ENCODE measurements around the gene ENC1.

ENC1 gene

DNA sequence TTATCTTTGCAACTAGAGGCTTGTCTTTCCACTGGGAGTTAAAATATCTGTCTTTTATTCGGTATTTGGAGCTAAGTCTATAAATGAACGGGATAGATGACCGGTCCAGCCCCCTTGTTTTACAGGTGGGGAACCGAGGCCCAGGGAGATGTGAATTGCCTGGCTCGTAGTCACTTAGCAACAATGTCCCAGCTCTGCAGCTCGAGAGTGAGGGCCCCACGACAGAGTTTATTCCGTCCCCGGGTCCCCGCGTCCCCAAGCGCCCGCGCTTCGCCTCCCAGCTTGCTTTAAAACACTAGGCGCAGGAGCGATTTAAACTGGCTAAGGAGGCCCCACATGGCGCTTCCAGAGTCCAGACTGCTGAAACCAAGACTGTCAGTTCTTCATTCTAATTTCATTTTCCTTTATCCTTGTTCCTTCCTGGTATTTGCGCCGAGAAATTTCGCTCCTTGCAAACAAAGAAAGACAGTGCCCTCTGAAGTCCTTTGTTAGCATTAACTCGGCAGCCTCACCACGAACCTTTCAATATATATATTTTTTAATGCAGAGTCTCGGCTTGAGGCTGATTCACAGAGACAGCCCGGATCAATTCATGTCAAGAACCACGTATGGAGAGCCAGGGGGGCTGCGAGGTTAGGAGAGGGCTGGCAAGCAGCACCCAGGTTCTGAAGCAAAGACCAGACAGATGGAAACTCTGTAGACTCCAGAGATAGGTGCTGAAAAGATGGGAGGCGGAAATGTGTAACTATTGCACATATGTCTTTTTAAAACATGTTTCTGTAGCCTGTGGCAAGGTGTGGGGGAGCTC is 1.4 kb upstream of the ENC1 start:
- Mint-ChIP-seq H3K4me3 (peak overlapping the region; percentile 85), H3K9me3 (no peaks in the 10 kb centered on the region), H3K36me3 (peaks cover 5% of the 10 kb centered on the region), H3K27ac (no peak overlapping the region), H3K4me1 (peaks cover 41% of the 10 kb centered on the region)
- ATAC-seq (no peak), DNase-seq (ENCODE audit: low spot score in 2 of 2) (no peak)

DNA sequence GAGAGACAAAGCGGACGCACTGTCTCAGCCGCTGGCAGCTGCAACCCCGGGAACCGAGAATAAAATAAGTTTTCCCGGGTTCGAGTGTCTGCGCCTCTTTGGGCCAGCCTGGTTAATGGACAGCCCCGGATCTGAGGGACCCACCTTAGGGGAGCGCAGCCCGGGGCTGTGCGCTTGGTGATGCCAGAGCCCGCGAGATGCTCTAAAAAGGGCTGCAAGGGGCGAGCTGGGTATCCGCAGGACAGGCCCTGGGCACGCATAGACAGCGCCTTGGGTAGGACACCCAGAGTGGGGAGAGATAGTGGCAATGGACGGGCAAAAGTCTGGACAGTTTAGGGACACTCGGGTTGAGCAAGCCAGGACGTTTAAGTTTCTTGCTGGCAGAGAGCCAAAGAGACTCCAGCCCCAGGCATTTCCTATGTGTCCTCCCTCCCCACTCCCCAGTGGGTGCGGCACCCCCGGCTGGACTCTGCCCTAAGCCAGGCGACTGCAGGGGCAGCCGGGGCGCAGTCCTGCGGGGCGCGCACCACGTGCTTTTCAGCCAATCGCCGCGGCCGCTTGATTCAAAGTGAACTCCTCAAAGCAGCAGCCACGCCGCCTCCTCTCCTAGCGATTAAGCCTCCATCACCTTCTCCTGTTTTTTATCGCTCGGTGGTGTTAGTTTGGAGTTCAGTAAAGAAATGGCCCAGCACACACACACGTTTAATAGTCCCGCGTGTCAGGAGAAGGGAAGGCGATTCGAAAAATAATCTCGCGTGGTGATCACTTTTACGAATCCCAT is 616 bp upstream of the ENC1 start:
- Mint-ChIP-seq H3K36me3 (peaks cover 5% of the 10 kb centered on the region), H3K4me1 (peaks cover 41% of the 10 kb centered on the region), H3K4me3 (peak overlapping the region; percentile 85), H3K9me3 (no peaks in the 10 kb centered on the region), H3K27ac (no peak overlapping the region)
- peak; percentile 49 for ATAC-seq
- peak in 1 of 2 donors; percentile 72 for DNase-seq (ENCODE audit: low spot score in 2 of 2)

DNA sequence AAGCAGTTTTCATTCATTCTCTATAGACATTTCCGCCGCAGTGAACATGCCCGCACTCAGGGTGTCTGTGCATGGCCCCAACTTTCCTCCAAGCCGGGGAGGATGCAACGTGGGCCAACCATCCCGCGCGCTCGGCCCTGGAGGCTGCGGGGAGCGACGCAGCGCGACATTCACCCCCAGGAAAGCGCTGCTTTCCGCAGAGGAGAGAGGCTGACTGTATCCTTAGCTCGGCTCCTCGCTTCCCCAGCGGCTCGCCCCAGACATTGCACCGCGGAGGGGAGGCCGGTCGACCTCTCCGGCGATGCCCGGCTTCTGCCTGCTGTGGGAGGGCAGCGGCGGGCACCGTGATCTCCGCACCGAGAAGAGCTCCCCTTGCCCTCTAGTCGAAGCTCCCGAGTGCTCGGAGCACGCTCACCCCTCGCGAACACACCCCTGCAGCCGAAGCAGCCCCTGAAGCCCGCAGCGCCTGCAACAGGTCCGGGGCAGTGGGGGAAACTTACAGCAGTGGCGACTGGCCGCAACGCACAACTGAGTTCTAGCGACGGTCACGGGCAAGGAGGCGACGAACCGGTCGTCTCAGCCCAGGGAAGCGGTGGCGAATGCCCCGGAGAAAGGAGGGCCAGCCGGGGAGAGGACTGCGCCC is 600 bp downstream of the ENC1 start:
- DNase-seq (ENCODE audit: low spot score in 2 of 2) (peak in 1 of 2 donors; percentile 64), ATAC-seq (peak; percentile 60)
- Mint-ChIP-seq H3K27ac (peak overlapping the region; percentile 40), H3K4me1 (peaks cover 41% of the 10 kb centered on the region), H3K9me3 (no peaks in the 10 kb centered on the region), H3K36me3 (peaks cover 5% of the 10 kb centered on the region), H3K4me3 (peak overlapping the region; percentile 85)

DNA sequence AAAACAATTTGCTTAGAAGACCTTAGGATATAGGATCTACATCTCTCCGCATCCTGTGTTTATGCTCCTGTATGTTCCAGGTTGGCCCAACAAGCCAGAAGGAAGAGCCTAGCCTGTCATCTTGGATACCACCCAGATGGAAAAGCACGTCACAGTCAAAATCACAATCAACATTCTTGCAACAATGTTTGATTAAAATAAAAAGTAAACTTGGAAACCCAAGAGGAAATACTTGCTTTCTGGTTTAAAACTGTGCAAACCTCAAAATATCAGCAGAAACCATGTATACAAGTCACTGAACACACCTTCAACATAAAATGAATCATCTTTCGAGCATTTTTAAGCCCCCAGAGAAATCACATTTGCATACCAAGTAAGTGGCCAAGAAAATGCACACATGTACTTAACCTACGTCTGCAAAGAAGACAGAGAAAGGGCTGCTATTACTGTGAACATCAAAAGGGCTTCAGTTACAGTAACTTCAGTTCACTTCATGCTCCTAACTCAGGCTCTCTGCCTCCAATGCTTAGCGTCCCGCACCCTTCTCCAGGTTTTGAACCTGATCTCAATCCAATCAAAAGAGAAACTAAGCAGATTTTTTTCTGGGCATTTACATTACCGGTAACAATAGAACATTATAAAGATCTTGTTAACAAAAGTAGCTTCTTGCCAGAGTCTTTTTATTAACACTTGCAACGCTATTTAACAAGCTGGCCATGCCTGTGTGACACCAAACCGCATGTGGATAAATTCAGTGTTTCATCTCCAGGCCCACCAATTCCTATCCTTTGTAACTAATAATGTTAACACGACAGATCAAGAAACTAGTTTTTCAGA is 1.3 kb downstream of the ENC1 start:
- H3K9me3 Mint-ChIP-seq, result no peaks in the 10 kb centered on the region

DNA sequence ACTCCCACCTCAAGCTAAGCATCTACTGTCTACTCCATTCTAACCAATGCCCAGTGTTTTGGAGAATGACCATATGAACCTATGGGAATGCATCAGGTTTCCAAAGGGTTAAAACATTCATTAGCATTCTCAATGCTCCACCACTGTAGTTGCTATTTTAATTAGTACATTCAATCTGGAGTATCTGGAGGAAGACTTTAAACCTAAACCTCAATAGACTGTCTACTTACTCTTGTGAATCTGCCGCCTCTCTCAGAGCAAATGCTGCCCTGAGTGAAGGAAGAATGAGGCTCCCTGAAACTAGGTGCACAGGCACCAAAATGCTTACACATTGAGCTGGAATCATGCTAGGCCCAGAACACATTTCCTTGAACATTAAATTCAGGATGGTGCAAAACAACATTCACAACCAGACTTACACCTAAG is 2.0 kb downstream of the ENC1 start:
- no peaks in the 10 kb centered on the region for H3K9me3 Mint-ChIP-seq
- DNase-seq (ENCODE audit: low spot score in 2 of 2) (no peak), ATAC-seq (no peak)
- peaks cover 41% of the 10 kb centered on the region for H3K4me1 Mint-ChIP-seq
- H3K36me3 Mint-ChIP-seq, result peaks cover 5% of the 10 kb centered on the region
- peak overlapping the region; percentile 85 for H3K4me3 Mint-ChIP-seq
- H3K27ac Mint-ChIP-seq, result no peak overlapping the region

More for the DNA sequence above, 1.3 kb downstream of the ENC1 start:
- Mint-ChIP-seq H3K4me3 (peak overlapping the region; percentile 85), H3K27ac (peak overlapping the region; percentile 40), H3K36me3 (peaks cover 5% of the 10 kb centered on the region), H3K4me1 (peaks cover 41% of the 10 kb centered on the region)
- DNase-seq (ENCODE audit: low spot score in 2 of 2) (no peak), ATAC-seq (peak; percentile 3)

DNA sequence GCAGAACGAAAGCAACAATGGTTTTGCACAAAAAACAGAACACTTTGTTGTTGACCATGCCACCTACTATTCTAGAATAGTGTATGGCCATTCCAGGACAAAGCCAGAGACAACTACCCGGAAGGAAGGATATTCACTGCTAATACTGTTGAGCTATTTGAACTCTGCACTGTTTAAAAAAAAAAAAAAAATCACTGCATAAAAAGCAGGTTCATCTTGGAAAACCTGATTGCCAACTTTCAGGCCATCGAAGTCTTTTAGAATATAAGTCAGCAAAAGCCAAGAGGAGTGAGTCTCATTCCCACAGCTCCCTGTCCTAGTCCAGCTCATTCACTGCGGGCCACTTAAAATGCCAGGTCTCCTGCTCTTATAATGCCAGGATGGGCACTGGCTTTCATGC is 4.0 kb downstream of the ENC1 start:
- DNase-seq (ENCODE audit: low spot score in 2 of 2) (no peak), ATAC-seq (no peak)
- Mint-ChIP-seq H3K9me3 (no peaks in the 10 kb centered on the region), H3K4me1 (peaks cover 48% of the 10 kb centered on the region), H3K27ac (no peak overlapping the region), H3K36me3 (peaks cover 5% of the 10 kb centered on the region), H3K4me3 (no peak overlapping the region)

DNA sequence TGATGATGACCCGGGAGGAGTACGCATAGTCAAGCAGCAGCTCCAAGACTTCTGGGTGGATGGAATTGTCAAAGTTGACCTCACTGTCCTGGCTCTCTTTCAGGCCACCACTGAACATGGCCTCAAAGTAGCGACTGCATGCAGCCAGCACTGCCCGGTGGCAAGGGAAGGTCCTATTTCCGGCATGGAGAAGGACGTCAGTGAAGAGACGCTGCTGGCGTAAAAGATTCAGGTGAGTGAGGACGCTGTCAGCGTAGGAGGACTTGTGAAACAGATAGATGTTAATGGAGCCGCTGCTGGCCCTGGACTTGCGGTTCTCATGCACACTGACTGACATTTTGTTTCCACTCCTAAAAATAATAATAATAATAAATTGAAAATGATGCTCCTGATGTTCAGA is 4.4 kb downstream of the ENC1 start:
- Mint-ChIP-seq H3K27ac (no peak overlapping the region), H3K36me3 (peaks cover 5% of the 10 kb centered on the region), H3K9me3 (no peaks in the 10 kb centered on the region), H3K4me3 (no peak overlapping the region), H3K4me1 (peaks cover 48% of the 10 kb centered on the region)
- ATAC-seq (no peak), DNase-seq (ENCODE audit: low spot score in 2 of 2) (no peak)

DNA sequence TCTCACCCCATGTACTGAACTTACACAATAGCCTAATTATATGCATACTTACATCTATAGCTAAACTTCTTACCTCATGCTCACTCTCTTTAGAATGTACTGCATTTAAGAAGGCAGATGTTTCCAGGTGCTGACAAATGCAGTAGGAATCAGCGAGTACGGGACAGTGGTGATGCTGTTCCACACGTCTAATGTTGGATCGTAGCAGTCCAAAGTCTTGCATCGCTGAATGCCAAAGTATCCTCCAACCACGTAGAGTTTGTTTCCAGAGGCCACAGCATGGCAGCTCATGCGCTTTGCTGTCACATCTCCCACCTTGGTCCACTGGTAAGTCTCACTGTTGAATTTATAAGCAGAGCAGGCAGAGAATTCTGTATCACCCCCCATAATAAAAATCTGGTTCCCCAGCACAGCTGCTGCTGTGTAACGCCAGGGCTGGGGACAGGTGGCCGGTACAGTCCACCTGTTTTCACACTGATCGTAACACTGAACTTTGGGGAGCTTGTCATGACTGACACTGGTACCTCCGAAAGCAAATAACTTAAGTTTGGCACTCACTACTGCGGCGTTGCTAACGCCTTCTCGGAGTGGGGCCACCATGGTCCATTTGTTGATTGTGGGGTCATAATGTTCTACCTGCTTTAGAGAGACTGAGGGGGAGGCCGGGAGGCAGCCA is 5.8 kb downstream of the ENC1 start:
- DNase-seq (ENCODE audit: low spot score in 2 of 2), result no peak
- Mint-ChIP-seq H3K9me3 (no peaks in the 10 kb centered on the region), H3K4me3 (no peak overlapping the region), H3K36me3 (peaks cover 5% of the 10 kb centered on the region), H3K27ac (no peak overlapping the region), H3K4me1 (peaks cover 44% of the 10 kb centered on the region)
- no peak for ATAC-seq

DNA sequence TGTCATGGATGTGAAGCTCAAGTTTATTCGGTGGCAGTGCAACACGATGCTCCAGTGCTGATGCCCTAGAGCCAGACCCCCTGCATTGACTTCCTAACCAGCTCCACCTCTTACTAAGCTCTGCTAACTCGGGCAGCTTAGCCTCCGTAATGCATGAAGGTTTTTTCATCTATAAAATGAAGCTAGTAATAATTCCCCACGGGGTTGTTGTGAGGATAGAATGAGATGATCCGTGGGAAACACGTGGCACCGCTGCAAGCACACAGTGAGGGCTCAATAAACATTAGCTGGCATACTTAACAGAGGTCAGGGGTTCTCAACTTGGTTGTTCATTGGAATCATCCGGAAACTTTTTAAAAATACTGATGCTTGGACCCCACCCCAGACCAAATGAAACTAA is 6.8 kb downstream of the ENC1 start:
- DNase-seq (ENCODE audit: low spot score in 2 of 2) (no peak), ATAC-seq (no peak)
- Mint-ChIP-seq H3K36me3 (no peaks in the 10 kb centered on the region), H3K4me3 (no peak overlapping the region), H3K27ac (no peak overlapping the region), H3K9me3 (no peaks in the 10 kb centered on the region), H3K4me1 (peaks cover 34% of the 10 kb centered on the region)

DNA sequence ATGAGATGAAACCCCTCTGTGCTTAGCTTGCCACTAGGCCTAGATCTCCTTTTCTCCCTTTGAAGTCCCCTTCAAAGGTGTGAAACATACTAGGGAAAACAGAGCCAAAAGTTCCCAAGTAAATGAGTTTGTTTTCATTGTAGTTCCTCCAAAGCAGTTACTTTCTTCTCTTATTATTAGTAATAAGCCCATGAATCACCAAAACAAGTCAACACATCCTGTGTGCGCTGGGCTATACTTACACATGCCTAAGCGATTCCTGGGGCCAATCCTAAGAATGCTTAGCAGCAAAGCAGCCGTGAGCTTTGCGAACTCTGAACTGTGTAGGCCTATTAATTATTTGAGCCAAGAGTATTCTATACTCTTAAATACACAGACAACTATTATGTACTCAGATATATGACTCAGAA is 7.6 kb downstream of the ENC1 start:
- DNase-seq (ENCODE audit: low spot score in 2 of 2) (no peak), ATAC-seq (peak; percentile 16)
- H3K4me3 Mint-ChIP-seq, result no peak overlapping the region
- H3K9me3 Mint-ChIP-seq, result no peaks in the 10 kb centered on the region
- no peak overlapping the region for H3K27ac Mint-ChIP-seq
- H3K4me1 Mint-ChIP-seq, result peaks cover 30% of the 10 kb centered on the region
- H3K36me3 Mint-ChIP-seq, result no peaks in the 10 kb centered on the region

DNA sequence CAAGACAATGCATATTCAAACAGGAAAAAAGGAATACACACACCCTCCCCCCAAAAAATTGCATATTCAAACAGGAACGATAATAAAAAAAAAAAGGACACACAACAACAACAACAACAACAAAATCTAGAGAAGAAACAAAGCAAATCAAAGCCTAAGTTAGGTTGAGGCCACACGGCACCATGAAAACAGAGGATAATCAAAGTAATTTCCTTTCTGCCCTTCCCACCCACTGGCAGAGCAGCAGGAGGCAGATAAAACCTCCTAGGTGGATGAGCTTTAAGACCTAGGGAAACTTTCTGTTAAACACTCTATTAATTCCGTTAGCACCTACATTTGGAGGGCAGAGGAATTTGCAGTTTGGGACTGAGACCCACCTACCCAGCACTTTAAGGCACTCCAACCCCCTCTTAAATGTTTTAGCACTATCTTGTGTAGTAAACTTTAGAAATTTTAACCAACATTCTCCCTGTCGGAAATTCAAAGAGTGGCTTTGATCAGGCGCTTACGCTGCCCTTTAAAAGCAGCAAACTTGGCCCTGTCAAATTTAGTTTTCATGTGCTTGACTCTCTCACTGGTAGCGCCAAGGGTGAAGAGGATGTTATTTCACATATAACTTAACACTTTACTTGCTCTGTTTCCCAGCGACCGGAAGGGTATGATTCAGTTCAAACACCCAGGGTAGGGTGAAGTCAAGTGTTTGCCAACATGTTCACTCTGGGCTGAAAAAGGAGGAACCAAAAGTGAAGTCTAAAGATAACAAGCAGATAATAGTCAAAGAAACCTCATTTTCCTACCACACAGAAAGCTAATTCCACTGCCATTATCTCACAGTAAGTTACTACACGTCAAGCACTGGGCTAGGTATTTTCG is 9.2 kb downstream of the ENC1 start:
- H3K36me3 Mint-ChIP-seq, result no peaks in the 10 kb centered on the region
- no peaks in the 10 kb centered on the region for H3K9me3 Mint-ChIP-seq
- peak overlapping the region; percentile 75 for H3K27ac Mint-ChIP-seq
- ATAC-seq, result peak; percentile 80
- H3K4me1 Mint-ChIP-seq, result peaks cover 30% of the 10 kb centered on the region
- no peak for DNase-seq (ENCODE audit: low spot score in 2 of 2)
- H3K4me3 Mint-ChIP-seq, result peak overlapping the region; percentile 38

DNA sequence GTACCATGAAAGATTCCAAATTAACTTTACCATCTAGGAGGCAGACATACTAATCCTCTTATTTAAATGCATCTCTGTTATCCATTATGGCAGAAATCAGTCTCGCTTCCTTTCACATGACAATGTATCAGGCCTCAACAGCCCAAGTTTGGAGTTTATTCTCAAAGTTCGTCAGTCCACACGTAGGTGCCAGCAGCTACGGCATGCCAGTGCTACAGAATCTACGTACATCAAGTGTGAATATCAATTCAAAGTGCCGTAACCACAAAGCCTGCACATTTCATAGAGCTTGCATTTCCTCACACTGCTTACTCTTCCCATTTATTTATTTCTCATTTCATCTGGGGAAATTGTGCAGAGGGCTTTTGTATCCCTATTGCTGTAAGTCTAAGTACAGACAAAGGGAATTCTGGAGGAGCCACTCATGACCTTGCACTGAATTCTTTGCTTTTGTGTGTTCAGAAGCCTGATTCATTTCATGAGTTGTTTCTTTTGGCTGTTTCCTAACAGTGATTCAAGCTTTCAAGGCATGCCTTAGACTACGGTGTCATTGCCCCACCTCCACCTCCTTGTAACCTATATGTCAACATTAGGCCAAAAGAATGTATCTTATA is 10.0 kb downstream of the ENC1 start:
- ATAC-seq (peak; percentile 69), DNase-seq (ENCODE audit: low spot score in 2 of 2) (no peak)
- no peaks in the 10 kb centered on the region for H3K9me3 Mint-ChIP-seq
- H3K27ac Mint-ChIP-seq, result no peak overlapping the region
- H3K4me3 Mint-ChIP-seq, result peak overlapping the region; percentile 38
- no peaks in the 10 kb centered on the region for H3K36me3 Mint-ChIP-seq
- peaks cover 30% of the 10 kb centered on the region for H3K4me1 Mint-ChIP-seq

DNA sequence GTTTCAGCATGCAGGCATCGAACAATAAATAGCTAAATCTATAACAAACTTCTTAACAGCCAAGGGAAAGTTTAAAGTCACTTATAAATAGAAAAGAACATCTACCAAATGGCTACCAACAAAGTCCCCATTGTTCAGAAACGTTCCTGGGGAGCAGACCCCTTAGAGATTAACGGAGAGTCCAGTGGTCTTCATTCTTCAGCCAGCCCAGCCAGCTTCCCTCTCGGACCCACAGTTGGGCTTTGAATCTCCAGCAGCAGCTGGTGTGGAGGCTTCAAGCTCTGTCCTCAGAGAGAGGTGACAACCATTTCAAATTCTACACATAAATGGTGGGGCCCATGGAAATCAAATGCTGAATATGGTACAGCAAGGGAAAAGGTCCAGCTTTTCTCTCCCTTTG is 11.2 kb downstream of the ENC1 start:
- Mint-ChIP-seq H3K36me3 (no peaks in the 10 kb centered on the region), H3K9me3 (no peaks in the 10 kb centered on the region), H3K27ac (no peak overlapping the region), H3K4me3 (no peak overlapping the region), H3K4me1 (peaks cover 30% of the 10 kb centered on the region)
- no peak for ATAC-seq
- DNase-seq (ENCODE audit: low spot score in 2 of 2), result no peak
